AG04450 (cell line): ENCODE data around the gene PIK3R4. TPM values are rescaled to one million over a fixed set of nuclear protein-coding genes. Genes with fewer than 3 reads are reported as not detected.

ENCODE experiments used
- CTCF ChIA-PET: fragments of 300-600, 350-600 bp; formaldehyde crosslinking; extraction: SDS; loops from one replicate; lab custom pipeline; 2022; ENCODE audit warnings: antibody characterized with exemption, inconsistent platforms; lab: Charles Lee
- POLR2A ChIA-PET: fragments of 350-600 bp; formaldehyde crosslinking; extraction: SDS; loops from one replicate; lab custom pipeline; 2021; ENCODE audit warnings: antibody characterized with exemption, inconsistent platforms; lab: Yijun Ruan, JAX
- DNase-seq: peaks from one replicate; pipeline ENCODE4 v3.0.0-alpha.2; 2011; ENCODE audit warnings: low read depth, low spot score
- H3K27ac ChIP-seq: one replicate; pipeline ENCODE4 v1.5.1; 2012; ENCODE audit warnings: low read depth, low read length, control low read depth
- H3K27me3 ChIP-seq: one replicate; pipeline ENCODE4 v1.6.0; 2012; ENCODE audit warnings: low read length; ENCODE audit not compliant: control insufficient read depth, insufficient read depth
- H3K4me3 ChIP-seq: 2 replicates; pipeline ENCODE4 v1.5.1; 2011; ENCODE audit warnings: mild to moderate bottlenecking, low read depth, low read length, control low read depth
- H3K9me3 ChIP-seq: 2 replicates; pipeline ENCODE4 v1.5.1; 2012; ENCODE audit warnings: low read length; ENCODE audit not compliant: control insufficient read depth, insufficient read depth
- CTCF ChIP-seq: IDR thresholded peaks from 2 replicates; pipeline ENCODE4 v1.5.1; 2011; ENCODE audit warnings: low read depth, low read length, control low read depth, inconsistent platforms
- polyA plus RNA-seq: library from polyadenylated mRNA; depleted of rRNA; stranded (reverse); fragments of >200 nt; gene quantifications from 2 replicates; pipeline ENCODE4 v1.2.3, GENCODE V29; 2011

Gene PIK3R4
- polyA plus RNA-seq, 1 experiment: 25.6 TPM

DNA sequence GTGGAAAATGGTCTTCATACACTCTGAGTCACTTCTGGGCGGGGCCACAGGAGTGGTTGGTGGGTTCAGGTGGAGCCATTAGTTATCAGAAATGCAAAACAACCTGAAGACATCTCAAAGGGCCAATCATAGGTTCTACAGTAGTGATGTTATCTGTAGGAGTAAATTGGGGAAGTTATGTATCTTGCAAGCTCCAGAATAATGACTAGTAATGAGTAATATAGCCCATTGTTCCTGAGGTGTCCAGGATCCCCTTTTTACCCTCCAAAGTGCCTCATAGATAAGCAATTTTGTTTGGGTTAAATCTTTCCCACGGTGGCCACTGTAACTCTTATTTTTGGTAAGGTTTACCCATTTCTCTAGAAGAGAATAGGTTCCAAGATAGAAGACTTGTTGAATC is 91.7 kb downstream of the PIK3R4 start:
- H3K27ac ChIP-seq: no peak overlapping the region
- no peaks in the 10 kb centered on the region; the same call in 1 of the 2 replicates for H3K9me3 ChIP-seq
- no peaks in the 10 kb centered on the region for H3K27me3 ChIP-seq
- CTCF ChIA-PET: no interaction called here
- no peak for TF ChIP-seq CTCF
- H3K4me3 ChIP-seq: no peak overlapping the region
- no peak for DNase-seq
- POLR2A ChIA-PET: no interaction called here

DNA sequence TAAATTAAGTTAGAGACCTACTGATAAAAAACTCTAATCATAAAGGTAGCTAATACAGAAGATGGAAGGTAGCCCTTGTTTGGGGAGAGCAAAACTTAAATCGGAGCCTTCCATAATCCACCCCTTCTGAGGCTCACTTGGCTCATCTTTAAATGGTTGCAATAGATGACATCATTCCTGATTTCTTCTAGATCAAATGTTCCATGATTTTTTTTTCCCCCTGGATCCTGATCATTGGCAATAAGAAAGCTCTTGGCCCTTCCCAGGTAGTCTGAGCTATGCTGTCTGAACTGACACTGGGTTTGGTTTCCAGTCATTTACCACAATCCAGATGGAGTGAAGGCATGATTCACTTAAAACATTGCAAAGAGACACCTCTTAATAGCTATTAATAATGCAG is 92.5 kb downstream of the PIK3R4 start:
- POLR2A ChIA-PET: no interaction called here
- Histone ChIP-seq H3K9me3 (no peaks in the 10 kb centered on the region; the same call in 1 of the 2 replicates), H3K27ac (no peak overlapping the region), H3K4me3 (no peak overlapping the region), H3K27me3 (no peaks in the 10 kb centered on the region)
- no peak for DNase-seq
- no peak for TF ChIP-seq CTCF
- CTCF ChIA-PET: no interaction called here

DNA sequence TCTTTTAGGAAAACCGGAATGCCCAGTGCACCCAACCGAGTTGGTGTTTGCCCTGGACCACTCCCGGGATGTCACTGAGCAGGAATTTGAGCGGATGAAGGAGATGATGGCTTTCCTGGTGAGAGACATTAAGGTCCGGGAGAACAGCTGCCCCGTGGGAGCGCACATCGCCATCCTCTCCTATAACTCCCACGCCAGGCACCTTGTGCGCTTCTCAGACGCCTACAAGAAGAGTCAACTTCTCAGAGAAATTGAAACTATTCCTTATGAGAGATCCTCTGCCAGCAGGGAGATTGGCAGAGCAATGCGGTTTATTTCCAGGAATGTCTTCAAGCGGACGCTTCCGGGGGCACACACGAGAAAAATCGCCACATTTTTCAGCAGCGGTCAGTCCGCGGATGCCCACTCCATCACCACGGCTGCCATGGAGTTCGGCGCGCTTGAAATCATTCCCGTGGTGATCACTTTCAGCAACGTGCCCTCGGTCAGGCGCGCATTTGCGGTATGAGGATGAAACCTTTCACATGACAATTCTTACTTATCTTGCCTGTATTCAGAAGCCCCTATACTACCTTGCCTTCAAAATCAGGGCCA is 97.5 kb downstream of the PIK3R4 start:
- no peaks in the 10 kb centered on the region for H3K9me3 ChIP-seq
- ChIA-PET POLR2A (no interaction called here), CTCF (no interaction called here)
- no peak for DNase-seq
- H3K27ac ChIP-seq: no peak overlapping the region
- no peak for TF ChIP-seq CTCF
- no peak overlapping the region for H3K4me3 ChIP-seq
- H3K27me3 ChIP-seq: no peaks in the 10 kb centered on the region

DNA sequence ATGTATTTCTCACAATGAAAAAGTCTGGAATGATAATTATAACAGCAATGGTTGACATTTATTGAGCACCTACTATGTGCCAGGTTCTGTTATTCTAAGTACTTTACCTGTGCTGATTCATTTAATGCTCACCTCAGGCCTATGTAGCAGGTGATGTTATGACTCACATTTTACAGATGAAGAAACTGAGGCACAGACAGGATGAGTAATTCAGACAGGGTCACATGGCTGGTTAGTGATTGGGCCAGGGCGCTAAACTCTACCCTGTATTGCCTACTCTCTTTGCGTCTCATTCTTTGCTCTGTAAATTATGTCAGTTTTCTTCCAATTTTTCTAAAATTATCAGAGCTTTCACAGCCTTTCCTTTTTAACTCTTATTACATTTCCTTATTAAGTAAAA is 98.3 kb downstream of the PIK3R4 start:
- Histone ChIP-seq H3K9me3 (no peaks in the 10 kb centered on the region), H3K27ac (no peak overlapping the region), H3K27me3 (peaks cover 4% of the 10 kb centered on the region), H3K4me3 (no peak overlapping the region)
- DNase-seq: no peak
- POLR2A ChIA-PET: interaction anchor here (0.7 kb wide), 1 partner anchor 14 kb away, joined by 3 read pairs; no protein-coding TSS in a partner anchor
- TF ChIP-seq CTCF: no peak
- CTCF ChIA-PET: no interaction called here

DNA sequence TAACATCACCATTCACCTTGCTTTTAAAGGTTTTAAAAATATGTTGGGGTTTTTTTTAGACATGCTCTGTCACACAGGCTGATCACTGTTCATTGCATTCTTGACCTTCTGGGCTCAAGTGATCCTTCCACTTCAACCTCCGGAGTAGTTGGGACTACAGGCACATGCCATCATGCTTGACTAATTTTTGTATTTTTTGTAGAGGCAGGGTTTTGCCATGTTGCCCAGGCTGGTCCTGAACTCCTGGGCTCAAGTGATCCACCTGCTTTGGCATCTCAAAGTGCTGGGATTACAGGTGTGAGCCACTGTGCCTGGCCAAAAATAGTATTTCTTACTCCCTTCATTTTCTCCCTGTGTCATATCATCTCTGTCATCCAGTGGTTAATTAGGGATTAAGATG is 101.4 kb downstream of the PIK3R4 start:
- CTCF ChIA-PET: no interaction called here
- H3K27me3 ChIP-seq: peaks cover 5% of the 10 kb centered on the region
- no peak for TF ChIP-seq CTCF
- no peak overlapping the region for H3K27ac ChIP-seq
- no peak overlapping the region for H3K4me3 ChIP-seq
- POLR2A ChIA-PET: no interaction called here
- H3K9me3 ChIP-seq: no peaks in the 10 kb centered on the region
- DNase-seq: no peak
